DMS 273 (cell line): ENCODE results near the gene WDR26.

Experiments
- DNase-seq: peaks from one replicate; lab custom pipeline; 2025; ENCODE audit not compliant: unreplicated experiment; lab: John Stamatoyannopoulos, UW

WDR26 gene

DNA sequence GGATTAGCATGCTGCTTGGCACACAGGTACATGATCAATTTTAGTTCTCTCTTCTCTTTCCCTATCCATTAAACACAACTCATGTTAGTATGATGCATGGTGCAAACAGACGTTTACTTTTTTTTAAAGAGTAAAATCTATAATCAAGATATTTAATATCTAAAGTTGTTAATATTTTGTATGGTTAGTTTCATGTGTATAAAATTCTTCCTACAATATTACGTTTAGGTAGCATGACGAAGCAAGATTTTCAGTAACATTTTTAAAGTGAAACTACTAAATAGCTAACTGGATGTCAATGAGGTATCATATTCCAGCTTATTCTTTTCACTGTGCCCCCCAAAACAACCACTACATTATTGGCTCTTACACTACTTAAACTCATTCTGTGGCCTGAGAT, 41.3 kb downstream of the WDR26 start:
- DNase-seq = no peak

GRCh38 chr1:224392411-224393249, 42.0 kb downstream of the WDR26 start:
- DNase-seq = no peak

GRCh38 chr1:224390517-224390916, 44.1 kb downstream of the WDR26 start:
- no peak for DNase-seq

- DNase-seq = no peak
These were observed 46.7 kb downstream of the WDR26 start for GRCh38 chr1:224387943-224388342.

DNA sequence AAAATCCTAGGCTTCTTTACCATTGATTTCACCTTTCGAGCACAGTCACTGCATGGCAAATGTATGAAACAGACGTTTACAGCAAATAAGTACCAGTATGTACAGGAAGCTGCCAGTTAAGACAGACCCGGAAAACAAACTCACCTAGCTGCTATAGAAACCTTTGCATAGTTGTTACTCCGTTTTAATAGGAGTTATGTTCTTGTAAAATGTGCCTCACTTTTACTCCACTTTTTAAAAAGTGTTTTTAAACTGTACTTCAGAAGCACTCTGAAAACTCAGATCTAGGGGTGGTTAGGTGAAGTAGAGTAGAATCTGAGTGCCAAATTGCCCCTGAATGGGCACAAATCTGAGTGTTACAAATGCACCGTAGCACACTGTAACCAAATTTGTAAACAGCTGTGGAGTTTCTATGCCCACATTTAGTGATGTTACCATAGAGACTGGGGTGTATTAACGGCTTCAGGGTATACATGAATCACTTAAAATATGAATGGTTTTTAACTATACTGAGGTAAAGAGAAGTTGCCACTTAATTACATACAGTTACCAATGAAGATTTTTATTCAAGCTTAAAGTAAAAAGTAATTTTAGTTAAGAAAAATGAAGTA, 47.2 kb downstream of the WDR26 start:
- no peak for DNase-seq

DNA sequence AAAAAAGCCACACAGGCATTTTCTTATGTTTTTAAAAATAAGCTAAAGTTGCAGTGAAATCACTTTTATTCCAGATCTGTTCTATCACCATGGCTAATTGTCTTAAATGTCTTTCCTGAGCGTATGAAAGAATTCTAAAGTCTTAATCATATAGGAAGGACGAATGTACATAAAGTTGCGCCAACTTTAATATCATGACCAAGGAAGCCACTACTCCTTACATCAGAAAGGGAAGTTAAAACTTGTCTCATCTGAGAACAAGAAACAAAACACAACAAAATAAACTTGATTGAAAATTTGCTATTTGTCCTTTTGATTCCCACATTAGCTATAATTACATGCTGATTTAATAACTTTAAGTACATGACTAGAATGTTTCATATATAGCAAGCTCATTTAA, 51.4 kb downstream of the WDR26 start:
- DNase-seq = no peak

- no peak for DNase-seq
These were observed 52.6 kb downstream of the WDR26 start for GRCh38 chr1:224381880-224382548.

DNA sequence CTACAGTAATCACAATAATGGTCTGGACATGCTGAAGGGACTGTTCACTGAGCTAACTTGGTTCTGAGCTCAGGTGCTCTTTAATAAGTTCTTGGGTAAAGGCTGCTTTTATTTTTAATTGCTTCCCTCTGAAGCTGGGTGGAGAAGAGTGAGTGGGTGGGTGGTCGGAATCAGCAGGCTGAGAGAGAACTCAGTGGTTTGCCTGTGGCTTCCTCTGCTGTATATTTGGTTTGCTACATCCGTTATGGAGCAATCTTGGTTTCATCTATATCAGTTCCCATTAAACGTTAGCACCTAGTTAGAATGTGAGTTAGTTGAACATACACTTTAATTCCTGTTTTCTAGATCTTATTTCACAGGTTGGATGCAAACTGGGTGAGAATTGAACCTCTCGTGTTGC, 54.6 kb downstream of the WDR26 start:
- DNase-seq = no peak

DNA sequence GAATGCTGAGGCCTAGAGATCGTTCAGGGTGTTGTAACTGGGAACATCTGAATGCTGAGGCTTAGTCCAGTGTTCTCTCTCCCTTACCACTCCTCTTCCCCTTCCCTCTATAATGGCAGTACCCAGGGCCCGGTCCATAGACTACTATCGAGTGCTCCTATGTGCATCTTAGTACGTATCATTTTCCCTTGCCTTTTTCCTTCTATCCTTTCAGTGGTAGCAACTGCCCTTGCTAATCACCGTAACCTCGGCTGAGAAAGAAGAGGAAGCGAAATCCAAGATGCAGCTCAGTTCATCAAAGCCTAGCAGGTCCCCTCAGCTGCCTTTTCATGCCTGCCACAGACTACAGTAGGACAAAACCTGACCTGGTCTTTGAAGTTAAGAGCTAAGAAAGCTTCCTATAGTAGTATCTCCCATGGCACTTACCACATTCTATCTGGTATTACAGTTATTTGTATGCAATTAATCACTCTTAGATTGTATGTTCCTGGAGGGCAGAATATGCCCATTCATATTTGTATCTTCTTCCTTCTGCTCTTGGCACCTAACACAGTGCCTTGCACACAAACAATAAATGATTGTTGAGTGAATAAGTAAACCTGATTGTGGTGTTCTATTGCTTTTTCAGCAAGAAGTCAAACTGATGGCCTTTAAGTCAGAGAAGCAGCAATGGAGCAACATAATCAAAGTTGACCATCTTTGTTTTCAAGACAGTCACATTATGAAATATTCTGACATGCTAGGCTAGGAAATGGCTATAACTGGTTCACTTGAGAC, 55.6 kb downstream of the WDR26 start:
- no peak for DNase-seq

- DNase-seq = no peak
These were observed 57.0 kb downstream of the WDR26 start for GRCh38 chr1:224377676-224378006.

DNA sequence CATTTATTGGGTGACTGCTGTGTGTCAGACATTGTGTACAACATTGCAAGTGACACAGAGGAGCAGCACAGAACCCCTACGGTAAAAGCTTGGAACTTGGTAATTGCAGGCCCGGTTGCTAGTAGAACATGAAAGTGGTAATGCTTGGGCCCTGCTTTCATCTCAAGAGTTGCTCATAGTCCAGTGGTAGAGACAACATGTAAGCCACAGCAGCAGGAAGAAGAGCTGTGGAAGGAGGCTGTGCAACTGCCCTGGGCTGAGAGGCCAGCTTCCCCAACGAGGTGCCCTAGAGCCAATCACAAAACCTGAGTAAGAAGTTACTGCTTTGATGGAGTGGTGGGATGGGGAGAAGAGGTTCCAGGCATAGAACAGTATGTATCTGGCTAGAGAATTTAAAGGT, 59.5 kb downstream of the WDR26 start:
- no peak for DNase-seq

DNA sequence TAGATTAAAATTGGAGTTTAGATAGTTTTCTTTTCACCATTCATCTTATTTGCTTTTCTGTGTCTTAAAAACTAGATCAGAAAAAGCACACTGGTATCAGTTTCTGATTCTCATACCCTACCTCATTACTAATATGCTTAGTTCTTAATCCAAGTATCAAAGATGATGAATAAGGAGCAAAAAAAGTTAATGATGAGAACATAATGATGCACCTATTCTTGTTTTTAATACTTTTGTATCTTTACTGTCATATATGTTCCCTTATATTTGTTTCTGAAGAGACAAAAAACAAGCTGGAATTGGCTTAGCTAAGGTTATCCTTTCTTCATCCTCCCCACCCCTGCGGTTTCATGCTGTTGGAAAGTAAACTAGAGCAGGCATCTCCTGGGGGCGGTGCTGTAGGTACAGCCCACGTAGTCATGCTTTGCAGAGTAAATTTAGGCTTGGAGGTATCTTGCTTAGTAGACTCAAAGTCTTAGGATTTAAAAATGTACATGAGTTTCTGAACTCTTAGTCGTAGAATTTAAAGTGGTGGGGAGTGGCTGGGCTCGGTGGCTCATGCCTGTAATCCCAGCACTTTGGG, 61.5 kb downstream of the WDR26 start:
- no peak for DNase-seq

DNA sequence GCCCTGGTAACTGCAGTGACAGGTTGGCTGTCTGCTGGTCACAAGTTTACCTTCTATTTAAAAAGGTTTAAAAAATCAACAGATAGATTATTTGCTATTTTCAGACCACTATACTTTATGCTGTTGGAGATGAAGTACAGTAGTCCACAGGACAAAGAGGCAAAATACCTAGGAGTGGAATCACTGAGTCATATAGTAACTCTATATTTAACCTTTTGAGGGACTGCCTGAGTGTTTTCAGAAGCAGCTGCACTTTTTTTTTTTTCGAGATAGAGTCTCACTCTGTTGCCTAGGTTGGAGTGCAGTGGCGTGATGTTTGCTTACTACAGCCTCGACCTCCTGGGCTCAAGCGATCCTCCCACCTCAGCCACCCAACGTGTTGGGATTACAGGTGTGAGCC, 66.2 kb downstream of the WDR26 start:
- no peak for DNase-seq

DNA sequence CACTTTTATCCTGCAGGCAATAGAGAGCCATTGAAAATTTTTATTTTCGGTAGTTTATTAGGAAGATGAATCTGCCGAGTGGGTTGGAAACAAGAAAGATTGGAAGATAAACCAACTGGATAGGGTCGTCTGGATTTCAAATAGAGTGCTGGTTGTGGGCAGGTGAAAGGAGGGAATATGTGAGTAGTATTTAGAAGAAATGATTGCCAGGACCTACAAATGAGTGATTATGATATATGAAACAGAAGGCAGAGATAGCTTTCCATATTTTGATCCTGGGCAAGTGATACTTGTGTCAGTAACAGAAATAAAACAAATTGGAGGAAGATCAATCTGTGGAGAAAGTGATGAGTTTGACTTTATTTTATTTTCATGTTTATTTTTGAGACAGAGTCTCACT, 75.4 kb downstream of the WDR26 start:
- DNase-seq = no peak

DNA sequence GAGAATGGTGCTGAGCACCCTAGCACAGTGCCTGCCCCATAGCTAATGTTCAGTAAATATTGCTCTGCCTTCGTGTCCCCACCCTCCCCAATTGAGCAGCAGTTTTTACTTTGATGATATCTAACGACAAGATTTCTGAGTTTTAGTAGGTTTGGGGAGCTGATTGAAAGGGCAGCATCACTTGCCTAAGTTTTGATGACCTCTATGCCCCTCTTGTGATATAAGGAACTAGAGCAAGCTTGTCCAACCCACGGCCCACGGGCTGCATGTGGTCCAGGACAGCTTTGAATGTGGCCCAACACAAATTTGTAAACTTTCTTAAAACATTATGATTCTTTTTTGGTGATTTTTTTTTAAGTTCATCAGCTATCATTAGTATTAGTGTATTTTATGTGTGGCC, 76.4 kb downstream of the WDR26 start:
- DNase-seq = no peak

GRCh38 chr1:224357626-224358124, 76.9 kb downstream of the WDR26 start:
- DNase-seq = peak; percentile 55

DNA sequence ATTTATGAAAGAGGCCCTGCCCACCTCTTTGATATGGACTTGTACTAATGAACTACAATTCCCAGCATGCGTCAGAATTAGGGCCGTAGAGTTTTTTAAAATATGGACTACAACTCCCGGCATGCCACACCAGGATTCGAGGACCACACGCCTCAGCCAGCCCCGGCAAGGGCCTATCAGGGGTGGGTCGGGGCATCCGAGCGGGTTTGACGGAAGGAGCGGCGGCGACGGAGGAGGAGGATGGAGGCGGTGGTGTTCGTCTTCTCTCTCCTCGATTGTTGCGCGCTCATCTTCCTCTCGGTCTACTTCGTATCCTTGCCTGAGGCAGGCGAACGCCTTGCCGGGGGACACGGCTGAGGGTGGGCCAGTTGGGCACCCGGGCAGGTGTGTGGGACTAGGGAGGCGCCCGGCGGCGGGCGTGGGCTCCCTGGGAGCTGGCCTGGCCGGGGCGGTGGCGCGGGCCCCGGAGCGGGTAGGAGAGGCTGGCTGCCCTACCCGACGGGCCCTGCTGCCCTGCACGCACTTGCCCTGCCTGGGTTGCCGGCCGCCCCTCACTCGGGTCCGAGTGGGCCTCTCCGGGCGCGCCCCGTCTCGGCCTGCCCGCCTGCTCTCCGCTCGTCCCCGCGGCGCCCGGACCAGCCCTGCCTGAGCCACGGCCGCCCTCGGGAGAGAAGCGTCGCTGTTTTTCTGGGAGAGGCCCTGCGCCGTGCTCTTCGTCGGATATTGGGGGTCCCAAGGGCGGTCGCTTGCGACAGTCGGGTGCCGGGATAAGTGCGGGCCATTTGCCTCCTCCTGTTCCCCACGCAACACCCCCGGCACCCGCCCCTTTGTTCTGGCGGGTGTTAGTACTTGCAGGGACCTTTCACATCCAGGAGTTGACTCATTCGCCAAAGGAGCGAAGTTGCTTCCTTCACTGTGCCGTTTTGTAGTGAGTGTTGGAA, 77.6 kb downstream of the WDR26 start, which contains the start of gene CNIH4:
Gene CNIH4, plus strand, starts transcription at position 195 of the 941 bp plus-strand sequence. Its CDS starts 46 bp downstream, at position 241.
- DNase-seq = peak; percentile 98

- no peak for DNase-seq
These were observed 80.3 kb downstream of the WDR26 start for GRCh38 chr1:224353975-224354925.
